KMS-11 (cell line): ENCODE data around the gene PTRHD1.

Source experiments
- H2AFZ ChIP-seq: fragments of 200-600 bp; sonication (generic); 2 replicates; pipeline ENCODE4 v1.6.1; 2016; ENCODE audit warnings: antibody characterized with exemption, mixed run types, low read depth
- H3K27ac ChIP-seq: fragments of 200-600 bp; sonication (generic); 2 replicates; pipeline ENCODE4 v1.6.1; 2016; ENCODE audit warnings: mild to moderate bottlenecking, mixed run types
- H3K27me3 ChIP-seq: fragments of 200-600 bp; sonication (generic); 2 replicates; pipeline ENCODE4 v1.6.1; 2017; ENCODE audit warnings: mild to moderate bottlenecking, low read depth, mixed run types, moderate library complexity; ENCODE audit not compliant: insufficient read depth
- H3K36me3 ChIP-seq: fragments of 200-600 bp; sonication (generic); 2 replicates; pipeline ENCODE4 v1.6.1; 2017; ENCODE audit warnings: mild to moderate bottlenecking, mixed run types; ENCODE audit not compliant: insufficient read depth
- H3K4me1 ChIP-seq: fragments of 200-600 bp; sonication (generic); 2 replicates; pipeline ENCODE4 v1.6.1; 2016; ENCODE audit warnings: mild to moderate bottlenecking, low read depth, mixed run types; ENCODE audit not compliant: poor library complexity, severe bottlenecking
- H3K4me2 ChIP-seq: fragments of 200-600 bp; sonication (generic); 2 replicates; pipeline ENCODE4 v1.7.0; 2016; ENCODE audit warnings: mild to moderate bottlenecking, mixed run types
- H3K4me3 ChIP-seq: fragments of 200-600 bp; sonication (generic); IDR thresholded peaks from 2 replicates; pipeline ENCODE4 v1.6.1; 2017; ENCODE audit warnings: low read depth, low read length, mixed read lengths; ENCODE audit not compliant: insufficient read depth
- H3K79me2 ChIP-seq: fragments of 200-600 bp; sonication (generic); 2 replicates; pipeline ENCODE4 v1.6.1; 2016; ENCODE audit warnings: low read depth, mixed run types; ENCODE audit not compliant: insufficient read depth
- H3K9ac ChIP-seq: fragments of 200-600 bp; sonication (generic); 2 replicates; pipeline ENCODE4 v1.6.1; 2016; ENCODE audit warnings: mild to moderate bottlenecking, mixed run types
- H4K20me1 ChIP-seq: fragments of 200-600 bp; sonication (generic); 2 replicates; pipeline ENCODE4 v1.6.1; 2016; ENCODE audit warnings: mild to moderate bottlenecking, mixed run types; ENCODE audit not compliant: insufficient read depth
- TF ChIP-seq, protein P1 (sequence below): fragments of 200-600 bp; sonication (generic); conservative IDR thresholded peaks from 2 replicates; pipeline ENCODE4 v1.6.1; 2017; ENCODE audit warnings: low read depth, mild to moderate bottlenecking, antibody characterized with exemption, low read length, moderate library complexity, mixed read lengths

PTRHD1 gene

DNA sequence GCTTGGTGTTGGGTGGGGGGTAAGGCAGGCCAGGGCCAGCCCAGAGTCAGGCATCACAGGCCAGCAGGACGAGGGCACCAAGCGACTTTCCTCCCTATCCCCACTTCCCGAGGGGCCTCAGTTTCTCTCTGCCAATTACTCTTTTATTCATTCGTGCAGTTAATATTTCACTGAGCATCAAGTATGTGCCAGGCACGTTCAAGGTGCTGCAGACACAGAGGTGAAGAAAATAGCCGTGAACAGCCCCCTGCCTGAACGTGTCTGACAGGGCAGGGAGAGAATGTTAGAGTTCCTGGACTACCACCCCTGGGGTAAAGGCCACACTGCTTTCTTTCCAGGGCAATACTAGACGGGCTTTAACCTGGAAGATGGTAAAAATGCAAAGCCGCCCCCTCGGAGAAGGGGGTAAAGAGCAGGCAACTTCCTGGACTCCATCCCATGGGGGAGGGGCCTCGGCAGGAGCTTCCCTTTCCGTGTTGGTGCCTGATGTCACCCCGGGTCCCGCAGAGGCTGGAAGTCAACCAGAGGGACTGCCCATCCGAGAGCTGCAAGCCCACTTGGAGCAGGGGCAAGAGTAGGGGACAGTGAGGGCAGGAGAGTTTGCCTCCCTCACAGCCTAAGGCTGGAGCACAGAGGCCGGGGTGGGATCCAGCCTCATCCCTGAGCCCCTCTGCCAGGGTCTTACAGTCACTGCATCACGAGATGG, 47.1 kb upstream of the PTRHD1 start:
- H3K4me1 ChIP-seq = no peaks in the 10 kb centered on the region
- TF ChIP-seq, protein P1, sequence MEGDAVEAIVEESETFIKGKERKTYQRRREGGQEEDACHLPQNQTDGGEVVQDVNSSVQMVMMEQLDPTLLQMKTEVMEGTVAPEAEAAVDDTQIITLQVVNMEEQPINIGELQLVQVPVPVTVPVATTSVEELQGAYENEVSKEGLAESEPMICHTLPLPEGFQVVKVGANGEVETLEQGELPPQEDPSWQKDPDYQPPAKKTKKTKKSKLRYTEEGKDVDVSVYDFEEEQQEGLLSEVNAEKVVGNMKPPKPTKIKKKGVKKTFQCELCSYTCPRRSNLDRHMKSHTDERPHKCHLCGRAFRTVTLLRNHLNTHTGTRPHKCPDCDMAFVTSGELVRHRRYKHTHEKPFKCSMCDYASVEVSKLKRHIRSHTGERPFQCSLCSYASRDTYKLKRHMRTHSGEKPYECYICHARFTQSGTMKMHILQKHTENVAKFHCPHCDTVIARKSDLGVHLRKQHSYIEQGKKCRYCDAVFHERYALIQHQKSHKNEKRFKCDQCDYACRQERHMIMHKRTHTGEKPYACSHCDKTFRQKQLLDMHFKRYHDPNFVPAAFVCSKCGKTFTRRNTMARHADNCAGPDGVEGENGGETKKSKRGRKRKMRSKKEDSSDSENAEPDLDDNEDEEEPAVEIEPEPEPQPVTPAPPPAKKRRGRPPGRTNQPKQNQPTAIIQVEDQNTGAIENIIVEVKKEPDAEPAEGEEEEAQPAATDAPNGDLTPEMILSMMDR = no peak
- no peak overlapping the region for H3K27ac ChIP-seq
- H3K36me3 ChIP-seq = no peaks in the 10 kb centered on the region
- H3K27me3 ChIP-seq = no peaks in the 10 kb centered on the region
- H3K9ac ChIP-seq = no peak overlapping the region
- H3K4me2 ChIP-seq = no peak overlapping the region
- H4K20me1 ChIP-seq = no peaks in the 10 kb centered on the region
- no peaks in the 10 kb centered on the region for H3K79me2 ChIP-seq
- H2AFZ ChIP-seq = no peak overlapping the region
- H3K4me3 ChIP-seq = no peak overlapping the region

- H3K36me3 ChIP-seq = no peaks in the 10 kb centered on the region
These were observed 46.5 kb upstream of the PTRHD1 start for GRCh38 chr2:24839729-24840128.

GRCh38 chr2:24838541-24838940, 45.4 kb upstream of the PTRHD1 start:
- no peaks in the 10 kb centered on the region for H4K20me1 ChIP-seq
- no peak overlapping the region for H3K27ac ChIP-seq
- H2AFZ ChIP-seq = no peak overlapping the region
- H3K4me1 ChIP-seq = no peaks in the 10 kb centered on the region
- H3K4me3 ChIP-seq = no peak overlapping the region
- H3K9ac ChIP-seq = no peak overlapping the region
- no peaks in the 10 kb centered on the region for H3K36me3 ChIP-seq
- H3K4me2 ChIP-seq = no peak overlapping the region
- H3K27me3 ChIP-seq = no peaks in the 10 kb centered on the region
- no peaks in the 10 kb centered on the region for H3K79me2 ChIP-seq
- TF ChIP-seq, protein P1 = no peak

More at GRCh38 chr2:24839729-24840128, 46.5 kb upstream of the PTRHD1 start:
- H4K20me1 ChIP-seq = no peaks in the 10 kb centered on the region
- H3K79me2 ChIP-seq = no peaks in the 10 kb centered on the region
- H3K27me3 ChIP-seq = no peaks in the 10 kb centered on the region
- no peak overlapping the region for H3K27ac ChIP-seq
- no peak overlapping the region for H3K9ac ChIP-seq
- H3K4me3 ChIP-seq = no peak overlapping the region
- H3K4me2 ChIP-seq = no peak overlapping the region
- no peak overlapping the region for H2AFZ ChIP-seq
- TF ChIP-seq, protein P1 = no peak
- no peaks in the 10 kb centered on the region for H3K4me1 ChIP-seq

DNA sequence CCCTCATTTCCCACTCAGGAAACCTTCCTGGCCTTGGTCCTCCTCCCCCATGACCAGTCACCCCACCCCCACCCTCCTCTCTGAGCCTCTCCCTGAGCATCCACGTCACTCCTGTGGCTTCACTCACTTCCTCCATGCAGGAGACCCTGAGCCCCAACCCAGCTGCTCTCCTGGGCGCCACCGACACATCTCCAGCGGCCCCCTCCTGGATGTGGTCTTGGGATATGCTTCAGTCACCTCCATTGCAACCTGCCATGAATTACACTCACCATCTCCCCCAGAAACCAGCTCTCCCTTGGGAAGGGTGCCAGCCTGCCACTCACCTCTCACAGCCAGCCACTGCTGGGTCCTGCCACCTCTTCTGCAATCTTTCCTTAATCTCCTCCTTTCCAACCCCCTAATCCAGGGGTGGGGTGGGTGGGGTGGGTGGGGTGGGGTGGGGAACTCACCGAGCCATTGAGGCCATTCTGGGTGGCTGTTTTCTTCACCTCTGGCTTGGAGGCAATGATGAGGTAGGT, 44.9 kb upstream of the PTRHD1 start:
- no peaks in the 10 kb centered on the region for H3K27me3 ChIP-seq
- H3K79me2 ChIP-seq = no peaks in the 10 kb centered on the region
- H3K36me3 ChIP-seq = no peaks in the 10 kb centered on the region
- no peak overlapping the region for H2AFZ ChIP-seq
- TF ChIP-seq, protein P1 = no peak
- no peak overlapping the region for H3K27ac ChIP-seq
- H3K9ac ChIP-seq = no peak overlapping the region
- no peak overlapping the region for H3K4me2 ChIP-seq
- H4K20me1 ChIP-seq = no peaks in the 10 kb centered on the region
- no peak overlapping the region for H3K4me3 ChIP-seq
- no peaks in the 10 kb centered on the region for H3K4me1 ChIP-seq
